ENCODE data around the gene NRP2.

- no peak for TF ChIP-seq CTCF (conservative IDR thresholded peaks at IDR 0.05)
- no peak for TF ChIP-seq EZH2 (IDR thresholded peaks at IDR 0.05; ENCODE audit: low read depth)
These were observed 86.7 kb downstream of the NRP2 start for GRCh38 chr2:205768815-205769494.

All from PC-9 (cell line).